SH-SY5Y (cell line): ENCODE results near the gene UST.

Experiments used
- GATA2 ChIP-seq: IDR thresholded peaks from 2 replicates; pipeline ENCODE4 v1.6.1; 2011; ENCODE audit warnings: mild to moderate bottlenecking, low read depth, low read length
- GATA3 ChIP-seq: IDR thresholded peaks from 2 replicates; pipeline ENCODE4 v1.6.1; 2011; ENCODE audit warnings: low read depth, mild to moderate bottlenecking, low read length, moderate library complexity

- no peak for TF ChIP-seq GATA3
- TF ChIP-seq GATA2: no peak
Measured at GRCh38 chr6:149057464-149057840, 310.6 kb downstream of the UST start.
